Measurements from ENCODE around the gene PPARGC1A. TPM values are rescaled to one million over a fixed set of nuclear protein-coding genes. Genes with fewer than 3 reads are reported as not detected.

PPARGC1A gene
- total and polyA plus RNA-seq, 7 experiments from 2014 or later = not detected

- peaks cover 0 to 10% (median 0%) of the 10 kb centered on the region in 11 donors for H3K9me3 Mint-ChIP-seq
- Histone ChIP-seq H3K36me3 (ENCODE audit: control insufficient read depth in 2 of 3, insufficient read depth in 3 of 3, low read length in 3 of 3) (no peaks in the 10 kb centered on the region), H3K9me3 (ENCODE audit: control insufficient read depth in 2 of 3, low read length in 3 of 3) (no peaks in the 10 kb centered on the region), H3K4me3 (ENCODE audit: low read length) (peak overlapping the region; percentile 26), H3K27ac (ENCODE audit: low read depth, low read length) (no peak overlapping the region), H3K27me3 (ENCODE audit: control insufficient read depth in 2 of 2, insufficient read depth in 2 of 2, low read length in 2 of 2) (no peaks in the 10 kb centered on the region), H3K4me1 (ENCODE audit: control insufficient read depth in 2 of 2, insufficient read depth in 2 of 2, low read length in 2 of 2) (no peaks in the 10 kb centered on the region)
- peaks cover 0 to 4% (median 0%) of the 10 kb centered on the region in 5 donors for H3K36me3 Mint-ChIP-seq
- DNase-seq (no peak), ATAC-seq (no peak)
- H3K27ac Mint-ChIP-seq = no peak overlapping the region
- POLR2A ChIA-PET = no interaction called here
- peaks cover 21 to 44% (median 30%) of the 10 kb centered on the region in 5 donors for H3K27me3 Mint-ChIP-seq
- CTCF ChIA-PET = no interaction called here
- intact Hi-C loops (cut with micrococcal nuclease) = no loop called here
- peak overlapping the region in 9 of 10 donors; percentile 34 to 87 (median 77) for H3K4me3 Mint-ChIP-seq
- H3K4me1 Mint-ChIP-seq = peaks cover 0 to 28% (median 24%) of the 10 kb centered on the region in 7 donors
Measured at GRCh38 chr4:23888421-23889319, 1.2 kb downstream of the PPARGC1A start.

- intact Hi-C loops (cut with micrococcal nuclease) = no loop called here
Measured at GRCh38 chr4:23887989-23888388, 1.9 kb downstream of the PPARGC1A start.

GRCh38 chr4:23887173-23887572 is 2.7 kb downstream of the PPARGC1A start:
- intact Hi-C loops (cut with micrococcal nuclease) = no loop called here
- H3K4me3 ChIP-seq (ENCODE audit: low read length) = no peak overlapping the region
- Mint-ChIP-seq H3K9me3 (peaks cover 0 to 3% (median 0%) of the 10 kb centered on the region in 11 donors), H3K4me1 (peaks cover 0 to 28% (median 24%) of the 10 kb centered on the region in 7 donors), H3K27me3 (peaks cover 11 to 37% (median 23%) of the 10 kb centered on the region in 5 donors), H3K27ac (no peak overlapping the region), H3K36me3 (peaks cover 0 to 4% (median 0%) of the 10 kb centered on the region in 5 donors), H3K4me3 (no peak overlapping the region)
- H3K36me3 ChIP-seq (ENCODE audit: control insufficient read depth in 2 of 3, insufficient read depth in 3 of 3, low read length in 3 of 3) = no peaks in the 10 kb centered on the region
- no peaks in the 10 kb centered on the region for H3K27me3 ChIP-seq (ENCODE audit: control insufficient read depth in 2 of 2, insufficient read depth in 2 of 2, low read length in 2 of 2)
- DNase-seq (no peak), ATAC-seq (no peak)
- ChIA-PET CTCF (no interaction called here), POLR2A (no interaction called here)
- H3K4me1 ChIP-seq (ENCODE audit: control insufficient read depth in 2 of 2, insufficient read depth in 2 of 2, low read length in 2 of 2) = no peaks in the 10 kb centered on the region
- no peak overlapping the region for H3K27ac ChIP-seq (ENCODE audit: low read depth, low read length)
- no peaks in the 10 kb centered on the region for H3K9me3 ChIP-seq (ENCODE audit: control insufficient read depth in 2 of 3, low read length in 3 of 3)

More at GRCh38 chr4:23887989-23888388, 1.9 kb downstream of the PPARGC1A start:
- Mint-ChIP-seq H3K4me3 (peak overlapping the region in 2 of 10 donors; percentile 83 to 87), H3K4me1 (peaks cover 0 to 28% (median 24%) of the 10 kb centered on the region in 7 donors), H3K27me3 (peaks cover 18 to 44% (median 30%) of the 10 kb centered on the region in 5 donors), H3K27ac (no peak overlapping the region), H3K9me3 (peaks cover 0 to 8% (median 0%) of the 10 kb centered on the region in 11 donors), H3K36me3 (peaks cover 0 to 4% (median 0%) of the 10 kb centered on the region in 5 donors)
- H3K4me3 ChIP-seq (ENCODE audit: low read length) = no peak overlapping the region
- no peak for ATAC-seq
- DNase-seq = no peak
- no peaks in the 10 kb centered on the region for H3K27me3 ChIP-seq (ENCODE audit: control insufficient read depth in 2 of 2, insufficient read depth in 2 of 2, low read length in 2 of 2)
- H3K27ac ChIP-seq (ENCODE audit: low read depth, low read length) = no peak overlapping the region
- POLR2A ChIA-PET = no interaction called here
- no peaks in the 10 kb centered on the region for H3K36me3 ChIP-seq (ENCODE audit: control insufficient read depth in 2 of 3, insufficient read depth in 3 of 3, low read length in 3 of 3)
- no peaks in the 10 kb centered on the region for H3K4me1 ChIP-seq (ENCODE audit: control insufficient read depth in 2 of 2, insufficient read depth in 2 of 2, low read length in 2 of 2)
- CTCF ChIA-PET = no interaction called here
- no peaks in the 10 kb centered on the region for H3K9me3 ChIP-seq (ENCODE audit: control insufficient read depth in 2 of 3, low read length in 3 of 3)

- Mint-ChIP-seq H3K9me3 (peaks cover 0 to 3% (median 0%) of the 10 kb centered on the region in 11 donors), H3K27me3 (peaks cover 11 to 36% (median 23%) of the 10 kb centered on the region in 5 donors), H3K27ac (no peak overlapping the region), H3K36me3 (peaks cover 0 to 4% (median 0%) of the 10 kb centered on the region in 5 donors), H3K4me1 (peaks cover 0 to 28% (median 24%) of the 10 kb centered on the region in 7 donors), H3K4me3 (no peak overlapping the region)
- Histone ChIP-seq H3K4me3 (ENCODE audit: low read length) (no peak overlapping the region), H3K27ac (ENCODE audit: low read depth, low read length) (no peak overlapping the region), H3K9me3 (ENCODE audit: control insufficient read depth in 2 of 3, low read length in 3 of 3) (no peaks in the 10 kb centered on the region), H3K36me3 (ENCODE audit: control insufficient read depth in 2 of 3, insufficient read depth in 3 of 3, low read length in 3 of 3) (no peaks in the 10 kb centered on the region), H3K27me3 (ENCODE audit: control insufficient read depth in 2 of 2, insufficient read depth in 2 of 2, low read length in 2 of 2) (no peaks in the 10 kb centered on the region), H3K4me1 (ENCODE audit: control insufficient read depth in 2 of 2, insufficient read depth in 2 of 2, low read length in 2 of 2) (no peaks in the 10 kb centered on the region)
- CTCF ChIA-PET = no interaction called here
- DNase-seq (no peak), ATAC-seq (no peak)
- intact Hi-C loops (cut with micrococcal nuclease) = no loop called here
- POLR2A ChIA-PET = no interaction called here
Measured at GRCh38 chr4:23885943-23886590, 3.8 kb downstream of the PPARGC1A start.

GRCh38 chr4:23884741-23885140 is 5.1 kb downstream of the PPARGC1A start:
- H3K4me1 ChIP-seq (ENCODE audit: control insufficient read depth in 2 of 2, insufficient read depth in 2 of 2, low read length in 2 of 2) = no peaks in the 10 kb centered on the region
- no peak for ATAC-seq
- Mint-ChIP-seq H3K4me1 (peaks cover 0 to 16% (median 16%) of the 10 kb centered on the region in 7 donors), H3K9me3 (peaks cover 0 to 3% (median 0%) of the 10 kb centered on the region in 11 donors), H3K27ac (no peak overlapping the region), H3K36me3 (peaks cover 0 to 4% (median 0%) of the 10 kb centered on the region in 5 donors), H3K4me3 (no peak overlapping the region), H3K27me3 (peaks cover 11 to 39% (median 19%) of the 10 kb centered on the region in 5 donors)
- ChIA-PET POLR2A (no interaction called here), CTCF (interaction anchor here (0.6 kb wide), 1 partner anchor 476 kb away, joined by 3 read pairs; no protein-coding TSS in a partner anchor)
- no peak for DNase-seq
- no peak overlapping the region for H3K4me3 ChIP-seq (ENCODE audit: low read length)
- H3K27me3 ChIP-seq (ENCODE audit: control insufficient read depth in 2 of 2, insufficient read depth in 2 of 2, low read length in 2 of 2) = no peaks in the 10 kb centered on the region
- H3K9me3 ChIP-seq (ENCODE audit: control insufficient read depth in 2 of 3, low read length in 3 of 3) = no peaks in the 10 kb centered on the region
- no peak overlapping the region for H3K27ac ChIP-seq (ENCODE audit: low read depth, low read length)
- intact Hi-C loops (cut with micrococcal nuclease) = no loop called here
- H3K36me3 ChIP-seq (ENCODE audit: control insufficient read depth in 2 of 3, insufficient read depth in 3 of 3, low read length in 3 of 3) = no peaks in the 10 kb centered on the region

- H3K4me1 ChIP-seq (ENCODE audit: control insufficient read depth in 2 of 2, insufficient read depth in 2 of 2, low read length in 2 of 2) = no peaks in the 10 kb centered on the region
- H3K9me3 Mint-ChIP-seq = peaks cover 0 to 5% (median 0%) of the 10 kb centered on the region in 11 donors
- peaks cover 0 to 4% (median 0%) of the 10 kb centered on the region in 5 donors for H3K36me3 Mint-ChIP-seq
- H3K27me3 ChIP-seq (ENCODE audit: control insufficient read depth in 2 of 2, insufficient read depth in 2 of 2, low read length in 2 of 2) = no peaks in the 10 kb centered on the region
- ATAC-seq (no peak), DNase-seq (no peak)
- H3K27me3 Mint-ChIP-seq = peaks cover 9 to 41% (median 15%) of the 10 kb centered on the region in 5 donors
- ChIA-PET POLR2A (no interaction called here), CTCF (interaction anchor here (0.6 kb wide), 1 partner anchor 475 kb away, joined by 3 read pairs; no protein-coding TSS in a partner anchor)
- H3K27ac ChIP-seq (ENCODE audit: low read depth, low read length) = no peak overlapping the region
- no peaks in the 10 kb centered on the region for H3K36me3 ChIP-seq (ENCODE audit: control insufficient read depth in 2 of 3, insufficient read depth in 3 of 3, low read length in 3 of 3)
- no peaks in the 10 kb centered on the region for H3K9me3 ChIP-seq (ENCODE audit: control insufficient read depth in 2 of 3, low read length in 3 of 3)
- H3K4me3 Mint-ChIP-seq = no peak overlapping the region
- no peak overlapping the region for H3K27ac Mint-ChIP-seq
- peaks cover 0 to 12% (median 11%) of the 10 kb centered on the region in 7 donors for H3K4me1 Mint-ChIP-seq
- no peak overlapping the region for H3K4me3 ChIP-seq (ENCODE audit: low read length)
- intact Hi-C loops (cut with micrococcal nuclease) = no loop called here
Measured at GRCh38 chr4:23884261-23884660, 5.6 kb downstream of the PPARGC1A start.
